ENCODE results near the gene TMSB10. TPM values are rescaled to one million over a fixed set of nuclear protein-coding genes. Genes with fewer than 3 reads are reported as not detected.
A peak's percentile ranks its signal among the peaks of the same experiment; 100 is the strongest.
"Not testable (repeated sequence)": the region's sequence is repeated elsewhere in the genome, so short reads cannot be mapped to it uniquely, and the experiment has no call there.

The TMSB10 gene
- total RNA-seq, 2 donors from 2014 or later: 1,429 to 1,736 TPM

GRCh38 chr2:84900971-84901370 lies 4.5 kb upstream of the TMSB10 start:
- no peaks in the 10 kb centered on the region for H3K9me3 ChIP-seq (ENCODE audit: control insufficient read depth, low read length, poor library complexity, severe bottlenecking)
- Mint-ChIP-seq H3K27me3 (no peaks in the 10 kb centered on the region), H3K4me3 (no peak overlapping the region), H3K4me1 (peaks cover 31% of the 10 kb centered on the region), H3K36me3 (ENCODE audit: low read depth) (no peaks in the 10 kb centered on the region), H3K27ac (no peak overlapping the region)
- no peak for DNase-seq
- no peak for ATAC-seq

DNA sequence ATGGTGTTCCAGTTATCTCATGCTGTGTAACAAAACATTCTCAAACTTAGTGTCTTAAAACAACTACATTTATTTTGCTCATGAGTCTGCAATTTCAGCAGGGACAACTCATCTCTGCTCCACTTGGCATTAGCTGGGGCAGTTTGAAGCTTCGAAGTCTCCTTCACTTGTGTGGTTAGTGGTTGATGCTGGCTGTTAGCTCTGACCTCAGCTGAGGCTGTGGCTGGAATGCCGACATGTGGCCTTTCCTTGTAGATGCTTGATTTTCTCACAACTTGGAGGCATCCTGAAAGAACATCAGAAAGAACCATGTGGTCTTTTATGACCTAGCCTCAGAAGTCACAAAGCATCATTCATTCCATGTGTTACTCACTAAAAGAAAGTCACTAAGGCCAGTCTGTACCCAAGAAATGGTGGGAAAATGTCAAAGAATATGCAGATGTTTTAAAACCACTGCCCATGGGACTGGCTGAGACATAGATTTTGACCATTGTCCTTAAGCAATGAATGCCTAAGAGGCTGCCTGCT lies 3.8 kb upstream of the TMSB10 start:
- no peak overlapping the region for H3K4me3 Mint-ChIP-seq
- no peak for ATAC-seq
- H3K4me1 Mint-ChIP-seq: peaks cover 28% of the 10 kb centered on the region
- peaks cover 2% of the 10 kb centered on the region for H3K36me3 Mint-ChIP-seq (ENCODE audit: low read depth)
- H3K9me3 ChIP-seq (ENCODE audit: control insufficient read depth, low read length, poor library complexity, severe bottlenecking): no peaks in the 10 kb centered on the region
- no peak overlapping the region for H3K27ac Mint-ChIP-seq
- no peaks in the 10 kb centered on the region for H3K27me3 Mint-ChIP-seq
- DNase-seq: no peak

DNA sequence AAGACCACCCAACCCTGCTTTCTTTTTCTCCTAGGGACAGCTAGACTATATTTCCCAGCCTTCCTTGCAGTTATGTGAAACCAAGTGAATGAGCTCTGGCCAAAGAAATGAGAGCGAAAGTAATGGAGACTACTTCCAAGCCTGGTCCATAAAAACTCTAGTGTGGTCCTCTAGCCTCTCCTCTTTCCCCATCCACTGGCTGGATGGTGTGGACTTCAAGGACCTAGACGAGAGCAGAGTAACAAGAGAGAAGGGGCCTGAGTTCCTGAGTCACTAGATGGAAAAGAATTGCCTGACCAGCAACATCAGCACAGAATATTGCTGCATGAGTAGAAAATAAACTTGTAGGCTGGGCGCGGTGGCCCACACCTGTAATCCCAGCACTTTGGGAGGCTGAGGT lies 2.9 kb upstream of the TMSB10 start:
- DNase-seq: no peak
- no peak overlapping the region for H3K4me3 Mint-ChIP-seq
- H3K9me3 ChIP-seq (ENCODE audit: control insufficient read depth, low read length, poor library complexity, severe bottlenecking): no peaks in the 10 kb centered on the region
- no peak for ATAC-seq
- no peak overlapping the region for H3K27ac Mint-ChIP-seq
- H3K36me3 Mint-ChIP-seq (ENCODE audit: low read depth): peaks cover 2% of the 10 kb centered on the region
- H3K27me3 Mint-ChIP-seq: no peaks in the 10 kb centered on the region
- H3K4me1 Mint-ChIP-seq: peaks cover 33% of the 10 kb centered on the region

- Mint-ChIP-seq H3K27me3 (no peaks in the 10 kb centered on the region), H3K4me1 (peaks cover 30% of the 10 kb centered on the region), H3K4me3 (peak overlapping the region; percentile 92), H3K36me3 (ENCODE audit: low read depth) (peaks cover 2% of the 10 kb centered on the region), H3K27ac (peak overlapping the region; percentile 84)
- DNase-seq (no peak), ATAC-seq (no peak)
- no peaks in the 10 kb centered on the region for H3K9me3 ChIP-seq (ENCODE audit: control insufficient read depth, low read length, poor library complexity, severe bottlenecking)
Observed at GRCh38 chr2:84904151-84904550, 1.3 kb upstream of the TMSB10 start.

DNA sequence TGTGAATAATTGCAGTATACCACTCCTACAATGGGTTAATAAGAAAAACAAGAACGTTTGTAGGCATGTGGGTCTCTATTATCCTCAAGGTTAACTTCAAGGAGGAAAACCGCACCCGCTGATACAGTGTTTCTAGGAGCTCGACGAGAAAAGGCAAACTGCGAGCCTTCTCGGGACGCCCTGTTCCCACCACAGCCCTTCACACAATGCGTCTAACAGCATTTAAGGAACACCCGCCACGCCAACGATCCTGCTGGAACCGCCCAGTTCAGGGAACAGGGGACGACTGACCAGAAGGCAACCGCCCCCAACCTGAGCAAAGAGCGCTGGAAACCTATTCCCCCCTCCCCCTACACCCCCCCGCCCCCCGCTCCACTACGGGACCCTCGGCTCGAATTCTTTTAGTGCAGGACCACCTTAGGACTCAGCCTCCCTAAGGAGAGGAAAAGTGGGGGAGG lies 710 bp upstream of the TMSB10 start:
- Mint-ChIP-seq H3K27ac (peak overlapping the region; percentile 84), H3K36me3 (ENCODE audit: low read depth) (peaks cover 2% of the 10 kb centered on the region), H3K4me3 (peak overlapping the region; percentile 92), H3K4me1 (peaks cover 30% of the 10 kb centered on the region), H3K27me3 (no peaks in the 10 kb centered on the region)
- H3K9me3 ChIP-seq (ENCODE audit: control insufficient read depth, low read length, poor library complexity, severe bottlenecking): no peaks in the 10 kb centered on the region
- no peak for DNase-seq
- no peak for ATAC-seq

DNA sequence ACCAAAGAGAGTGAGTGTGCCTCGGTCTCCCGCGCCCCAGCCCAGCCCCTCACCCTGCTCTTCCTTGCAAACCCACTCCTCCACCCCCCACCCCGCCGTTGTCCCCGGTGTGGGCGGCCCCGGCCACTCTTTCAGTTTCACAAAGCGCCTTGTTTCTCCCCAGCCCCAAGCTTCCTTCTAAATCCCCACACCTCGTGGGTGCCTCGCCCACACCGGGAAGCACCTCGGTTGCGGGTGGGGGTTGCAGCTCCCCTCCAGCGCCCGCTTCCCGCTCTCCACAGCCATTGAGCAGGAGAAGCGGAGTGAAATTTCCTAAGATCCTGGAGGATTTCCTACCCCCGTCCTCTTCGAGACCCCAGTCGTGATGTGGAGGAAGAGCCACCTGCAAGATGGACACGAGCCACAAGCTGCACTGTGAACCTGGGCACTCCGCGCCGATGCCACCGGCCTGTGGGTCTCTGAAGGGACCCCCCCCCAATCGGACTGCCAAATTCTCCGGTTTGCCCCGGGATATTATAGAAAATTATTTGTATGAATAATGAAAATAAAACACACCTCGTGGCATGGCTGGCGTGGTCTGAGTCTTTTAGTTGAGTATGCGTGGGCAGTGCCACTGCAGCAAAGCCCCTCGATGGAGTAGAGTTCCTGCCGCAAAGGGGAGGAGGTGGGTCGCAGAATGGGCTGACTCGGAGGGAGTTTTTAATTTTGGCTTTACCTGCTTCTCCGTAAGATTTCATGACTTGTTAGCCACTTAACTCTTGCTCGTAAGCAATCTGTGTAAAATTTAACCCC lies 848 bp downstream of the TMSB10 start:
- H3K27me3 Mint-ChIP-seq: no peaks in the 10 kb centered on the region
- H3K36me3 Mint-ChIP-seq (ENCODE audit: low read depth): peaks cover 2% of the 10 kb centered on the region
- H3K4me3 Mint-ChIP-seq: peak overlapping the region; percentile 92
- ATAC-seq (no peak), DNase-seq (peak in 2 of 3 donors; percentile 36 to 40)
- peaks cover 26% of the 10 kb centered on the region for H3K4me1 Mint-ChIP-seq
- peak overlapping the region; percentile 93 for H3K27ac Mint-ChIP-seq
- H3K9me3 ChIP-seq (ENCODE audit: control insufficient read depth, low read length, poor library complexity, severe bottlenecking): no peaks in the 10 kb centered on the region

- Mint-ChIP-seq H3K27me3 (no peaks in the 10 kb centered on the region), H3K27ac (peak overlapping the region; percentile 93), H3K4me1 (peaks cover 28% of the 10 kb centered on the region), H3K36me3 (ENCODE audit: low read depth) (peaks cover 2% of the 10 kb centered on the region), H3K4me3 (peak overlapping the region; percentile 92)
- ATAC-seq (peak; percentile 24), DNase-seq (peak in 2 of 3 donors; percentile 38 to 41)
- no peaks in the 10 kb centered on the region for H3K9me3 ChIP-seq (ENCODE audit: control insufficient read depth, low read length, poor library complexity, severe bottlenecking)
Observed at GRCh38 chr2:84906900-84907714, 1.7 kb downstream of the TMSB10 start.

- ATAC-seq: peak; percentile 65
- Mint-ChIP-seq H3K36me3 (ENCODE audit: low read depth) (peaks cover 2% of the 10 kb centered on the region), H3K27ac (peak overlapping the region; percentile 93), H3K4me1 (peaks cover 22% of the 10 kb centered on the region), H3K4me3 (peak overlapping the region; percentile 92), H3K27me3 (no peaks in the 10 kb centered on the region)
- H3K9me3 ChIP-seq (ENCODE audit: control insufficient read depth, low read length, poor library complexity, severe bottlenecking): no peaks in the 10 kb centered on the region
- no peak for DNase-seq
Observed at GRCh38 chr2:84908948-84909713, 3.7 kb downstream of the TMSB10 start.

DNA sequence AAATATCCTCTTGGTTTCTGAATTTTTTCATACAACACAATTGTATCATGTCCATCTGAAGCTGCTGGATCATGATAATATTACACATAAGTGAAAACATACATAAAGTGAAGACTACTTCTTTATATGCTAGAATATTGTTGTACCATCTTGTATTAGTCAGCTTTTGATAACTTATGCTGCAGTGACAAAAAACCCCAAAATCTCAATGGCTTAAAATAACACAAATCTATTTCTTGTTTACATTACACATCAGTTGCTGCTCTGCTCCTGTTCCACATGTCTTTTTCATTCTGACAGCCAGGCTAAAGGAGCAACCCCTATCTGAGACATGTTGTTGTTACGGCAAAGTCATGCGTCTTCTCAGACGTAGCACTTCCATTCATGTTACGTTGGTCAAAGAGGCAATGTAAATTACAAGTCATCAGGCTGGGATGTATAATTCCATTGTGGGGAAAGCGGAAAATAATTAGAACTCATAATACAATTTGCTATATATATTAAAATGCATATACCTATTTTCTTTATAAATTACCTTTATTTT lies 5.8 kb downstream of the TMSB10 start:
- Mint-ChIP-seq H3K27me3 (no peaks in the 10 kb centered on the region), H3K4me1 (peaks cover 23% of the 10 kb centered on the region), H3K36me3 (ENCODE audit: low read depth) (peaks cover 2% of the 10 kb centered on the region), H3K4me3 (no peak overlapping the region), H3K27ac (no peak overlapping the region)
- H3K9me3 ChIP-seq (ENCODE audit: control insufficient read depth, low read length, poor library complexity, severe bottlenecking): no peaks in the 10 kb centered on the region
- no peak for ATAC-seq
- DNase-seq: no peak

GRCh38 chr2:84912984-84913383 lies 7.5 kb downstream of the TMSB10 start:
- H3K27me3 Mint-ChIP-seq: no peaks in the 10 kb centered on the region
- ATAC-seq (no peak), DNase-seq (no peak)
- no peak overlapping the region for H3K4me3 Mint-ChIP-seq
- no peaks in the 10 kb centered on the region for H3K36me3 Mint-ChIP-seq (ENCODE audit: low read depth)
- H3K27ac Mint-ChIP-seq: no peak overlapping the region
- H3K9me3 ChIP-seq (ENCODE audit: control insufficient read depth, low read length, poor library complexity, severe bottlenecking): no peaks in the 10 kb centered on the region
- peaks cover 16% of the 10 kb centered on the region for H3K4me1 Mint-ChIP-seq

DNA sequence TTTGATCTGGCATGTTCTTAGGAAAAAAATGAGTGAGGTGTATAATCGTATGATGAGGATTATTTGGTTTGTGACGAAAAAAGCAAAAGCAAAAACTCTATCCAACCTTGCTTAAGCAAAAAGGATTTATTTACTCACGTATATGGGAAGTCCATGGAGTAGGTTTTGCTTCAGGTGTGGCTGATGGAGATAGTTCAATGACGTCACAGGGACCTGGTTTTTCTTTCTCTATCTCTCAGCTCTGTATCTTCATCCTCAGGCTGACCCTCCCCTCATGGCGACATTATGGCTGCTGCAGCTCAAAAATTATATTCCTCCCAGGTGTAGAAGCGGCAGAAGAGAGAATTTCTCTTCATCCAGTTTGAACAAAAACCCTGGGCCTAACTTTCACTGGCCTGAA lies 8.9 kb downstream of the TMSB10 start:
- peaks cover 14% of the 10 kb centered on the region for H3K4me1 Mint-ChIP-seq
- H3K27ac Mint-ChIP-seq: no peak overlapping the region
- ATAC-seq (no peak), DNase-seq (no peak)
- no peak overlapping the region for H3K4me3 Mint-ChIP-seq
- H3K27me3 Mint-ChIP-seq: no peaks in the 10 kb centered on the region
- H3K9me3 ChIP-seq (ENCODE audit: control insufficient read depth, low read length, poor library complexity, severe bottlenecking): no peaks in the 10 kb centered on the region
- no peaks in the 10 kb centered on the region for H3K36me3 Mint-ChIP-seq (ENCODE audit: low read depth)

DNA sequence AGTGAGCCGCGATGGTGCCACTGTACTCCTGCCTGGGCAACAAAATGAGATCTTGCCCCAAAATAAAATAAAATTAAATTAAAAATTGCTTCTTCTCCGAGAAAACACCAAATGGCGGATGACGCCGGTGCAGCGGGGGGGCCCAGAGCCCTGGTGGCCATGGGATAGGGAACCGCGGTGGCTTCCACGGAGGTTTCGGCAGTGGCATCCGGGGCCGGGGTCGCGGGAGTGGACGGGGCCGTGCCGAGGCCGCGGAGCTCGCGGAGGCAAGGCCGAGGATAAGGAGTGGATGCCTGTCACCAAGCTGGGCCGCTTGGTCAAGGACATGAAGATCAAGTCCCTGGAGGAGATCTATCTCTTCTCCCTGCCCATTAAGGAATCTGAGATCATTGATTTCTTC lies 10.2 kb downstream of the TMSB10 start:
- not testable (repeated sequence) for H3K4me3 Mint-ChIP-seq; H3K9me3 ChIP-seq (ENCODE audit: control insufficient read depth, low read length, poor library complexity, severe bottlenecking); H3K27ac Mint-ChIP-seq; ATAC-seq; DNase-seq; H3K36me3 Mint-ChIP-seq (ENCODE audit: low read depth); H3K27me3 Mint-ChIP-seq
- H3K4me1 Mint-ChIP-seq: peaks cover 22% of the 10 kb centered on the region
